Activated naive CD4-positive, alpha-beta T cell treated with anti-CD3 and anti-CD28 coated beads, Interleukin-2, amount 50 U/mL, for 24 hours (primary cell): ENCODE results near the gene ANKFY1.

ENCODE experiments used
- H3K27ac Mint-ChIP-seq: one replicate; pipeline ENCODE4 v1.8.0; 2021; ENCODE audit warnings: mild to moderate bottlenecking, mixed read lengths
- H3K27me3 Mint-ChIP-seq: one replicate; pipeline ENCODE4 v1.8.0; 2021; ENCODE audit warnings: mixed read lengths
- H3K36me3 Mint-ChIP-seq: one replicate; pipeline ENCODE4 v1.8.0; 2021; ENCODE audit warnings: mixed read lengths
- H3K4me1 Mint-ChIP-seq: one replicate; pipeline ENCODE4 v1.8.0; 2021; ENCODE audit warnings: mixed read lengths
- H3K4me3 Mint-ChIP-seq: one replicate; pipeline ENCODE4 v1.8.0; 2021; ENCODE audit warnings: mild to moderate bottlenecking, mixed read lengths
- H3K9me3 Mint-ChIP-seq: one replicate; pipeline ENCODE4 v1.8.0; 2021; ENCODE audit warnings: mixed read lengths

The ANKFY1 gene

GRCh38 chr17:4184811-4185210, 79.0 kb downstream of the ANKFY1 start:
- H3K4me3 Mint-ChIP-seq = no peak overlapping the region
- H3K4me1 Mint-ChIP-seq = peaks cover 8% of the 10 kb centered on the region
- H3K9me3 Mint-ChIP-seq = no peaks in the 10 kb centered on the region
- H3K27me3 Mint-ChIP-seq = no peaks in the 10 kb centered on the region
- H3K27ac Mint-ChIP-seq = no peak overlapping the region
- peaks cover 13% of the 10 kb centered on the region for H3K36me3 Mint-ChIP-seq

DNA sequence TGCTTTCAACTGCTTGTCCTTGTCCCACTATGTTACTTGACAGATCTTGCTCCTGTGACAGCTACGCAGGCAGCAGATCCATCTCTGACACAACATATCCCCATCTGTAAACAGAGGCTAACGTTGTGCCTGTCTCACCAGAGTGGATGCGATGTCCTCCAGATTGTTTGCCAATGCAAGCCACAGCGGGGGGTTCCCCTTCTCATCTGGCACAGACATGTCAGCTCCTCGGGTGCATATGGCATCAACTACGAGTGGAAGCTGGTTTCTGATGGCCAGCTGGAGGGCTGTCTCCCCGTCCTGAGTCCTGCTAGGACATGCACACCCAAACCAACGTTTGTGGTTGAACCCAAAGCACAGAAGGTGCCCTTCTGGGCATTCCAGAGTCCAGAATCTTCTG, 81.7 kb downstream of the ANKFY1 start:
- Mint-ChIP-seq H3K27me3 (no peaks in the 10 kb centered on the region), H3K9me3 (no peaks in the 10 kb centered on the region), H3K4me1 (peaks cover 16% of the 10 kb centered on the region), H3K4me3 (no peak overlapping the region), H3K27ac (no peak overlapping the region), H3K36me3 (peaks cover 19% of the 10 kb centered on the region)

GRCh38 chr17:4180791-4181190, 83.0 kb downstream of the ANKFY1 start:
- H3K9me3 Mint-ChIP-seq = no peaks in the 10 kb centered on the region
- H3K4me3 Mint-ChIP-seq = no peak overlapping the region
- no peaks in the 10 kb centered on the region for H3K27me3 Mint-ChIP-seq
- H3K36me3 Mint-ChIP-seq = peaks cover 15% of the 10 kb centered on the region
- peaks cover 28% of the 10 kb centered on the region for H3K4me1 Mint-ChIP-seq
- H3K27ac Mint-ChIP-seq = no peak overlapping the region

DNA sequence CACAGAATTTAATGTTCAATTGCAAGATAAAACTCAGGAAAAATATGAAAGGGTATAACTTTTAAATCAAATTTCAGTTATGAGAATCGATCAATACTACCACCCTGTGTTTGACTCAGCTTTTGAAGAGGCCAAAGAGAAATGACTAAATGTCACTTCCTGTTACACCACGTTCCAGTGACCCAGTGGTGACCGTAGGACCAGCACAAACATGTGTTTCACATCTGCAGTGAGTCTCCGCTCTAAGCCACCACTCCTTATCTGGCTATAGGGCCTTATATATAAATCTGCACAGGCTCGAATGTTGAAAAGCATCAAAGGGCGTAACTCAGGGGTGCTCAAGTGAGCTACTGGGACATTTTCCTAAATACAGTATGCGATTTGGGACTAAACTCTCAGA, 84.7 kb downstream of the ANKFY1 start:
- Mint-ChIP-seq H3K9me3 (no peaks in the 10 kb centered on the region), H3K4me3 (no peak overlapping the region), H3K27me3 (no peaks in the 10 kb centered on the region), H3K27ac (peak overlapping the region; percentile 17), H3K4me1 (peaks cover 44% of the 10 kb centered on the region), H3K36me3 (peaks cover 17% of the 10 kb centered on the region)

GRCh38 chr17:4178651-4179050, 85.1 kb downstream of the ANKFY1 start:
- H3K27ac Mint-ChIP-seq = peak overlapping the region; percentile 17
- peaks cover 17% of the 10 kb centered on the region for H3K36me3 Mint-ChIP-seq
- H3K9me3 Mint-ChIP-seq = no peaks in the 10 kb centered on the region
- H3K4me3 Mint-ChIP-seq = no peak overlapping the region
- peaks cover 49% of the 10 kb centered on the region for H3K4me1 Mint-ChIP-seq
- no peaks in the 10 kb centered on the region for H3K27me3 Mint-ChIP-seq

GRCh38 chr17:4177806-4178205, 86.0 kb downstream of the ANKFY1 start:
- peaks cover 15% of the 10 kb centered on the region for H3K36me3 Mint-ChIP-seq

DNA sequence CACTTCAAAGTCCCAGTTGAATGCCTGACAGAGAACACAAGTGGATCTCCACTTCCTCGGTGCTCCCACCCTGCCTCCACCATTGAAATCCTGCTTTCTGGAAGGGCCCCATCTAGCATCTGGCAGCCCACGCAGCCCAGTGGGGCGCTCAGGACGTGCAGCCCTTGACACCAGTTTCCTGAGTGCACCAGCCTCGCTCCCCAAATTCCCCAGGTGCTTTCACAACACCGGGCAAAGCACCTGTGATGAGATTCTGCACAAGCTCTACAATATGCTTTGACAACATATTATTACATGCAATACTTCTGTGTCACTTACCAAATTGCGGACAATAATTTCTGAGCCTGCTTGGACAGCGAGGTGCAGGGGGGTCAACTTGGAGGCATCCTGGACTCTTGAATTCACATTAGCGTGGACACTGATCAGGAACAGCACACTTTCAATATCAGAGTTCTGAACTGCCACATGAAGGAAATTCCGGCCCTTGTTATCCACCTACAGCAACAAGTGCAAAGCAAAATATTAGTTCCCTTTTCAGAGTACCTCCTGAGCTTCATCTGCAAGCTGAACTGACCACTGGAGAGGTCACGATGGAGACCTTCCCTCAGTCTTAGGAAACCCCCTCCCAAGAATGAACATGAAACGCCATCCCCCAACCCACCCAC, 86.8 kb downstream of the ANKFY1 start:
- Mint-ChIP-seq H3K4me1 (peaks cover 53% of the 10 kb centered on the region), H3K27ac (peak overlapping the region; percentile 86), H3K9me3 (no peaks in the 10 kb centered on the region), H3K4me3 (peak overlapping the region; percentile 72), H3K27me3 (no peaks in the 10 kb centered on the region), H3K36me3 (peaks cover 12% of the 10 kb centered on the region)

More at GRCh38 chr17:4177806-4178205, 86.0 kb downstream of the ANKFY1 start:
- peaks cover 53% of the 10 kb centered on the region for H3K4me1 Mint-ChIP-seq
- H3K27ac Mint-ChIP-seq = no peak overlapping the region
- H3K27me3 Mint-ChIP-seq = no peaks in the 10 kb centered on the region
- no peak overlapping the region for H3K4me3 Mint-ChIP-seq
- no peaks in the 10 kb centered on the region for H3K9me3 Mint-ChIP-seq

DNA sequence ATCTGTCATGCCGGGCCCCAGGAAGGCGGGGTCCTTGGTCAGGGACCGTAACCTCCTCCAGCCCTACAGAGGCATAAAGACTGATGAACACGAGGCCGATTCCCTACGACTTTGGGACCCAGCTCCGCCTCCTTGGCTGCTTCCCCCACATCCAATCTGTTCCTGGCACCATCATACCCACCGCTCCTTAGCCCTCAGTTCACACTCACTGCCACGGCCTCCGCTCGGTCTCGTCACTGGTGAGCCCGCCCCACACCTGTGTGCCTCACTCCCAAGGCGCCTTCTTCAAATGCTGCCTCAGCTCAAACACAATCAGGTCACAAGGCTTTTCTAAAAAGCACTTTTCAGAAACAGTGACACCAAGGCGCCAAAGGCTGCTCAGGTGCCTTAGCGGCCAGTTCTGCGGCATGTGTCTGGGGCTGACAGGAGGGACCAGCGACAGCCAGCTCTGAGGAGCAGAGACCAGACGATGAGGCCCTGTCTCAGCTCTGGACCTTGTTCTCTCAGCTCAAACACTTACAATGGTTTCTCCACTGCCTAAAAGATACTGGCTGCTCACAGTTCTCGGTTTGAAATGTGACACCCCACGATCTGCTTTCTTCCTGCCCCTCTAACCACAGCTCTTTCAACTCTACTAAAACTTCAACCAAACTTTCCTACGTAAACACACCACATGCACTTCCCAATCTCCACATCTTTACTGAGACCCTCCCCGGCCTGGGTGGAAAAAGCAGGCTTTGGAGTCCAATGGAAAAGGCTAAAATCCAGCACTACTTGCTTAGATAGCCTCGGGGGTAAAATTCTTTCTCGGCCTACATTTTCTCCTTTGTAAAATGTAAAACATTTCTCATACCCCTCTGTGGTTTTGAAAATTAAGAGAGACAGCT, 87.6 kb downstream of the ANKFY1 start:
- Mint-ChIP-seq H3K4me3 (peak overlapping the region; percentile 72), H3K9me3 (no peaks in the 10 kb centered on the region), H3K4me1 (peaks cover 53% of the 10 kb centered on the region), H3K36me3 (peaks cover 12% of the 10 kb centered on the region), H3K27ac (peak overlapping the region; percentile 86), H3K27me3 (no peaks in the 10 kb centered on the region)

DNA sequence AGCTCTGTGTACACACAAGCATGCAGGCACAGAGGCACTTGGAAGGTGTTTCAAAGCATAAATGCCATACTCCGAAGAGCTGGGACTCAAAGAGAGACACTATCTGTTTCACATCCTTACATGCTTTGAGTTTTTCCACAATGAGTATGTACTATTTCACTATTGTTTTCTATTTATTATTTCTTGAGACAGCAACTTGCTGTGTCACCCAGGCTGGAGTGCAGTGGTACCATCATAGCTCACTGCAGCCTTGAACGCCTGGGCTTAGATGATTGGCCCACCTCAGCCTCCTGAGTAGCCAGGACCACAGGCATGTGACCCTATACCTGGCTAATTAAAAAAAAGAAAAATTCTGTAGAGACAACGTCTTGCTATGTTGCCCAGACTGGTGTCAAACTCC, 89.2 kb downstream of the ANKFY1 start:
- peak overlapping the region; percentile 15 for H3K4me3 Mint-ChIP-seq
- peaks cover 15% of the 10 kb centered on the region for H3K36me3 Mint-ChIP-seq
- no peaks in the 10 kb centered on the region for H3K9me3 Mint-ChIP-seq
- H3K27ac Mint-ChIP-seq = peak overlapping the region; percentile 79
- peaks cover 53% of the 10 kb centered on the region for H3K4me1 Mint-ChIP-seq
- no peaks in the 10 kb centered on the region for H3K27me3 Mint-ChIP-seq

GRCh38 chr17:4173781-4174180, 90.0 kb downstream of the ANKFY1 start:
- peaks cover 16% of the 10 kb centered on the region for H3K36me3 Mint-ChIP-seq
- H3K4me3 Mint-ChIP-seq = no peak overlapping the region
- H3K9me3 Mint-ChIP-seq = no peaks in the 10 kb centered on the region
- H3K4me1 Mint-ChIP-seq = peaks cover 53% of the 10 kb centered on the region
- peak overlapping the region; percentile 79 for H3K27ac Mint-ChIP-seq
- H3K27me3 Mint-ChIP-seq = no peaks in the 10 kb centered on the region

DNA sequence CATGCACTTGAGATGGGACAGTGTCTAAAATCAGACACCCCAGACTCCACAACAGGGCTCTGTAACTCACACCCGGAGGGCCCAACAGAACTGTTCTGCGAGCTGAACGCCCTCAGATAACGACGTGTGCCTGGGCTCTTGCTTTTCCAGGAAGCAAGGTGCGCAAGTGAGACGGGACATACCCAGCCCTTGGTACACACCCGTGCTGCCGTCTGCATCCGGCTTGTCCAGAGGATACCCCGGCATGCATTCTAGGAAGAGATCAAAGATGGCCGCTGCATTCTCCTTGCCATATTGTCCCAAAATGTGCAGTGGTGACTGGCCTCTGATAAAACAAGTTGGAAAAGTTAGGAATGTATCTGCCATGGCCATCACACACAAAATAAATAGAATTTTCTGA, 91.4 kb downstream of the ANKFY1 start:
- Mint-ChIP-seq H3K27ac (no peak overlapping the region), H3K4me3 (no peak overlapping the region), H3K4me1 (peaks cover 47% of the 10 kb centered on the region), H3K27me3 (no peaks in the 10 kb centered on the region), H3K36me3 (peaks cover 19% of the 10 kb centered on the region), H3K9me3 (no peaks in the 10 kb centered on the region)

- Mint-ChIP-seq H3K9me3 (no peaks in the 10 kb centered on the region), H3K4me3 (no peak overlapping the region), H3K36me3 (peaks cover 23% of the 10 kb centered on the region), H3K27me3 (no peaks in the 10 kb centered on the region), H3K4me1 (peaks cover 33% of the 10 kb centered on the region), H3K27ac (no peak overlapping the region)
Measured at GRCh38 chr17:4170639-4171280, 93.0 kb downstream of the ANKFY1 start.

- no peak overlapping the region for H3K4me3 Mint-ChIP-seq
- H3K36me3 Mint-ChIP-seq = peaks cover 22% of the 10 kb centered on the region
- H3K9me3 Mint-ChIP-seq = no peaks in the 10 kb centered on the region
- peaks cover 8% of the 10 kb centered on the region for H3K4me1 Mint-ChIP-seq
- H3K27ac Mint-ChIP-seq = peak overlapping the region; percentile 8
- H3K27me3 Mint-ChIP-seq = no peaks in the 10 kb centered on the region
Measured at GRCh38 chr17:4167786-4168185, 96.0 kb downstream of the ANKFY1 start.

DNA sequence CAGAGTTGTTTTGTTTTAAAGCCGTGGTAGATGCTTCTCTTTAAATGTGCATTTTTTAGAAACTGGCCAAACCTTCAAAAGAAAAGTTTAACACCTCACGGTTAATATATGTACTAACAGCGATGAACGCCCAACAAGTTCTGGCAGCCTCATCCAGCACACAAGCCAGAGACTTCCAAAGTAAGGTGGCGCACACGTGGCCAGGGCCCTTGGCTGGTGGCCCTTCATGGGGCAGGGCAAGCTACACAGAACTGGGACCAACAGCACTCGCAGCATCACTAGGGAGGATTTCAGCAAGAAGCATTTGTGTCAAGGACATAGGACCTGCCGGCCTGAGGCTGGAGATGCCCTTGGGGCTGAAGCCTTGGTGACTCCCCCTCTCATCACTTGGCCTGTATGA, 97.4 kb downstream of the ANKFY1 start:
- Mint-ChIP-seq H3K36me3 (peaks cover 22% of the 10 kb centered on the region), H3K9me3 (no peaks in the 10 kb centered on the region), H3K27ac (no peak overlapping the region), H3K4me1 (peaks cover 10% of the 10 kb centered on the region), H3K4me3 (no peak overlapping the region), H3K27me3 (no peaks in the 10 kb centered on the region)

DNA sequence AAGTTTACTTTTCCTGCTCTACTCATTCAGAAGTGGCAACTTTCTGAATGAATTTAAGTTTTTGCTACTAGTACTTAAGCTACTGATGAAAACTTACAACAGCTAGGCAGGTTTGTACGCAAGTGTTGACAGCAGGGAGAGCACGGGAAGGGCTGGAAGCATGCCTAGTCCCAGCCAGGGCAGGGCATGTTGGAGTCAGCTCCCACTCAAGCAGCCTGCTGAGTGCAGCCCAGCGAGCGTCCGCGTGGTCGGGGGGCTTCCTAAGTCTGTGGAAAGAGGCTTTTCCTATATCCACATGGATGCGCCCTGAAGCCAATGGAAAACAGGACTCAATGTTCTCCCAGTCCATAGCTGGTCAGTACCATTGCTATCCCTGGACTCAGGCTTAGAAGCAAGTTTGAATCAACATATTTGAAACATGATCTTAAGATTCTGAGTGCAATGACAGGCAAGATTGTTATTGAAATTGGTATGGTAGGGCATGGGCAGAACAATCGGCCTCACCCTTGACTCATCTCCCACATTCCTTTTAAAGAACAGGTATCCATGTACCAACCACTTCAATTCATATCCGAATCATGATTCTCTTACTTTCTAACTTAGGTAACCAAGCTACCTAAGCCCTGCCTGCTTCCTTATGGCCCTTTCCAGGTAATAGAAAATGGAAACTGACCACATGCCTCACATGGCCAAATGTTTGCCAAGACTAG, 98.3 kb downstream of the ANKFY1 start:
- H3K4me3 Mint-ChIP-seq = no peak overlapping the region
- peaks cover 22% of the 10 kb centered on the region for H3K36me3 Mint-ChIP-seq
- H3K27me3 Mint-ChIP-seq = no peaks in the 10 kb centered on the region
- H3K4me1 Mint-ChIP-seq = peaks cover 10% of the 10 kb centered on the region
- no peak overlapping the region for H3K27ac Mint-ChIP-seq
- no peaks in the 10 kb centered on the region for H3K9me3 Mint-ChIP-seq
